Measurements from ENCODE around the gene DRAM2. TPM values are rescaled to one million over a fixed set of nuclear protein-coding genes. Genes with fewer than 3 reads are reported as not detected.

DRAM2 gene
- total and polyA plus RNA-seq, 2 experiments from 2014 or later = 67.1 to 67.6 TPM

DNA sequence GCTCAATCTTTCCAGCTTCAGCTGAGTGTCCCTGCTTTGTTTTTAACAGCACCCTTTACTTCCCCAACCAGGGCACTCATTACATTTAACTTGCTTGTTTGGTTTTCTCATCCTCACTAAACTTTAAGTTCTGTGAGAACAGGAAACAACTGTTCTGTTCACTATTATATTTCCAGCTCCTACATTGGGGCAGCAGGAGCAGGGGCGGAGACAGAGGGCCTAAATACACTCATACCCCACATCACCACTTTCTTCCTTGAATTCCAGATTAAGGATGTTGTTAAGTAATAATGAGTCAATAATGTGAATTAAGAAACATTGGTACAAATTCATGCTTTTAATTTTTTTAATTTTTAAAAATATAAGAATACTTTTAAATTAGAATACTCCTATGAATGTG is 6.0 kb downstream of the DRAM2 start:
- H3K4me2 ChIP-seq = no peak overlapping the region
- peaks cover 17% of the 10 kb centered on the region for H3K79me2 ChIP-seq
- no peak overlapping the region for H2AFZ ChIP-seq
- no peaks in the 10 kb centered on the region for H3K9me3 ChIP-seq (ENCODE audit: low read depth)
- no peak overlapping the region for H3K4me3 ChIP-seq
- H3K36me3 ChIP-seq (replicated peaks; ENCODE audit: insufficient read depth, low read depth) = no peaks in the 10 kb centered on the region
- H3K27me3 ChIP-seq = no peaks in the 10 kb centered on the region
- no peaks in the 10 kb centered on the region for H4K20me1 ChIP-seq (ENCODE audit: insufficient read depth, poor library complexity, severe bottlenecking)
- H3K27ac ChIP-seq = no peak overlapping the region
- TF ChIP-seq, protein P1, sequence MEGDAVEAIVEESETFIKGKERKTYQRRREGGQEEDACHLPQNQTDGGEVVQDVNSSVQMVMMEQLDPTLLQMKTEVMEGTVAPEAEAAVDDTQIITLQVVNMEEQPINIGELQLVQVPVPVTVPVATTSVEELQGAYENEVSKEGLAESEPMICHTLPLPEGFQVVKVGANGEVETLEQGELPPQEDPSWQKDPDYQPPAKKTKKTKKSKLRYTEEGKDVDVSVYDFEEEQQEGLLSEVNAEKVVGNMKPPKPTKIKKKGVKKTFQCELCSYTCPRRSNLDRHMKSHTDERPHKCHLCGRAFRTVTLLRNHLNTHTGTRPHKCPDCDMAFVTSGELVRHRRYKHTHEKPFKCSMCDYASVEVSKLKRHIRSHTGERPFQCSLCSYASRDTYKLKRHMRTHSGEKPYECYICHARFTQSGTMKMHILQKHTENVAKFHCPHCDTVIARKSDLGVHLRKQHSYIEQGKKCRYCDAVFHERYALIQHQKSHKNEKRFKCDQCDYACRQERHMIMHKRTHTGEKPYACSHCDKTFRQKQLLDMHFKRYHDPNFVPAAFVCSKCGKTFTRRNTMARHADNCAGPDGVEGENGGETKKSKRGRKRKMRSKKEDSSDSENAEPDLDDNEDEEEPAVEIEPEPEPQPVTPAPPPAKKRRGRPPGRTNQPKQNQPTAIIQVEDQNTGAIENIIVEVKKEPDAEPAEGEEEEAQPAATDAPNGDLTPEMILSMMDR (IDR thresholded peaks at IDR 0.05; ENCODE audit: poor library complexity) = no peak
- TF ChIP-seq EZH2 (IDR thresholded peaks at IDR 0.05; ENCODE audit: borderline replicate concordance) = no peak
- no peak for TF ChIP-seq EZH2phosphoT487 (IDR thresholded peaks at IDR 0.05; ENCODE audit: low read depth, severe bottlenecking, unreplicated experiment)
- H3K4me1 ChIP-seq (ENCODE audit: insufficient read depth) = peaks cover 6% of the 10 kb centered on the region
- no peak for DNase-seq (ENCODE audit: low spot score)
- no peaks in the 10 kb centered on the region for H3K9me2 ChIP-seq (replicated peaks; ENCODE audit: insufficient read depth)
- 100% methylated on average over 1 of the region's 1 CpG for whole genome bisulfite sequencing (ENCODE audit: low lambda C conversion rate, missing lambda C conversion rate)

DNA sequence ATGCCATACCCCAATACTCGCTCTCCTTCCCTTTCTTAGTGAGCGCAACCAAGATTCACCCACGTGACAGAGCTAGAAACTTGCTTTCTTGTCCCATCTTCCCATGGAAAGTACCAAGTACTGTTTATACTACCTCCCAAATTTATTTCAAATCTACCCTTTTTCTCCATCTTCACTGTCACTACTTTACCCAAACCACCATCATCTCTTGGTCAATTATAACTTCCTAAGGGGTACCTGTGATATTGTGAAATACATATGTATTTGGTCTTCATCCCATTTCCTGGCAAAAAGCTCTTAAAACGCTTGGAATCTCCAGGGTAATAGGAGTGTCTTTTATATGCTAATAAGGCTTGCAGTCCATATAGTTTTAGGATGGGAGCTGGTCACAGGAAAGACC is 8.2 kb downstream of the DRAM2 start:
- no peak overlapping the region for H3K4me2 ChIP-seq
- H4K20me1 ChIP-seq (ENCODE audit: insufficient read depth, poor library complexity, severe bottlenecking) = no peaks in the 10 kb centered on the region
- WGBS (ENCODE audit: low lambda C conversion rate, missing lambda C conversion rate) = 86% methylated on average over 4 of the region's 4 CpGs
- DNase-seq (ENCODE audit: low spot score) = no peak
- H3K4me1 ChIP-seq (ENCODE audit: insufficient read depth) = no peaks in the 10 kb centered on the region
- H3K9me2 ChIP-seq (replicated peaks; ENCODE audit: insufficient read depth) = no peaks in the 10 kb centered on the region
- no peaks in the 10 kb centered on the region for H3K27me3 ChIP-seq
- no peak overlapping the region for H3K27ac ChIP-seq
- TF ChIP-seq EZH2 (IDR thresholded peaks at IDR 0.05; ENCODE audit: borderline replicate concordance) = no peak
- TF ChIP-seq, protein P1 (IDR thresholded peaks at IDR 0.05; ENCODE audit: poor library complexity) = no peak
- TF ChIP-seq EZH2phosphoT487 (IDR thresholded peaks at IDR 0.05; ENCODE audit: low read depth, severe bottlenecking, unreplicated experiment) = no peak
- no peak overlapping the region for H2AFZ ChIP-seq
- no peaks in the 10 kb centered on the region for H3K79me2 ChIP-seq
- H3K36me3 ChIP-seq (replicated peaks; ENCODE audit: insufficient read depth, low read depth) = no peaks in the 10 kb centered on the region
- H3K4me3 ChIP-seq = no peak overlapping the region
- H3K9me3 ChIP-seq (ENCODE audit: low read depth) = no peaks in the 10 kb centered on the region

DNA sequence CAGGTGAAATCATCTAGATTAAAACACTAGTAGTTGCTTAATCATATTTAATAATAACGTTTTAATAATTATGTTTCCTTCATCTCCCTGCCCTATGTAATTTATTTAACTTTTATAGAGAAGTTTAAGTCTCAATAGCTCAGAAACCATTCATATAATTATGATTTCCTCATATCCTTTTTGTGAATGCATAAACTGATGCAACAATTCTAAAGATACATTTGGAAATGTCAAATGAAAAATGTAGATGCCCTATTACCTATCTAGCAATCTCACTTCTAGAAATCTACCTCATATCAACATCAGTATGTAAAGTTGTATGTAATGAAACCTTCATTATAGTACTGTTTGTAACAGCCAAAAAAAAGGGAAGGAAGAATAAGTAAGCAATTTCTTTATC is 10.5 kb downstream of the DRAM2 start:
- no peak for DNase-seq (ENCODE audit: low spot score)
- no peak overlapping the region for H3K4me3 ChIP-seq
- no peaks in the 10 kb centered on the region for H3K27me3 ChIP-seq
- no peaks in the 10 kb centered on the region for H4K20me1 ChIP-seq (ENCODE audit: insufficient read depth, poor library complexity, severe bottlenecking)
- no peak overlapping the region for H3K27ac ChIP-seq
- H3K79me2 ChIP-seq = no peaks in the 10 kb centered on the region
- H3K36me3 ChIP-seq (replicated peaks; ENCODE audit: insufficient read depth, low read depth) = no peaks in the 10 kb centered on the region
- H3K4me2 ChIP-seq = no peak overlapping the region
- no peaks in the 10 kb centered on the region for H3K9me3 ChIP-seq (ENCODE audit: low read depth)
- WGBS (ENCODE audit: low lambda C conversion rate, missing lambda C conversion rate) = 72% methylated on average over 1 of the region's 1 CpG
- H3K4me1 ChIP-seq (ENCODE audit: insufficient read depth) = no peaks in the 10 kb centered on the region
- TF ChIP-seq, protein P1 (IDR thresholded peaks at IDR 0.05; ENCODE audit: poor library complexity) = no peak
- TF ChIP-seq EZH2 (IDR thresholded peaks at IDR 0.05; ENCODE audit: borderline replicate concordance) (no peak), EZH2phosphoT487 (IDR thresholded peaks at IDR 0.05; ENCODE audit: low read depth, severe bottlenecking, unreplicated experiment) (no peak)
- no peak overlapping the region for H2AFZ ChIP-seq
- H3K9me2 ChIP-seq (replicated peaks; ENCODE audit: insufficient read depth) = no peaks in the 10 kb centered on the region
